ENCODE data around the gene DNA2.

DNA sequence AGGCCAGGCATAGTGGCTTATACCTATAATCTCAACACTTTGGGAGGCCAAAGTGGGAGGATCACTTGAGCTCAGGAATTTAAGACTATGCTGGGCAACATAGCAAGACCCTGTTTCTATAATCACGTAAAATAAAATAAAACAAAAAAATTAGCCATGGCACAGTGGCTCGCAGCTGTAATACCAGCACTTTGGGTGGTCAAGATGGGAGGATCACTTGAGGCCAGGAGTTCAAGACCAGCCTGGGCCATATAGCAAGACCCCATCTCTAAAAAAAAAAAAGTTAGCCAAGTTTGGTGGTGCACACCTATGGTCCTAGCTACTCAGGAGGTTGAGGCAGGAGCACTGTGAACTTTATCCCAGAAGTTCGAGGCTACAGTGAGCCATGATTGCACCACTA, 30.9 kb downstream of the DNA2 start:
- no peak for TF ChIP-seq CTCF (IDR thresholded peaks at IDR 0.05; ENCODE audit: insufficient read depth, low read depth, low read length)
- no peak for TF ChIP-seq EZH2 (IDR thresholded peaks at IDR 0.05; ENCODE audit: insufficient read depth, low read length)
